NCI-H2196 treated with DMSO at 0.1 percent for 48 hours (cell line): Measurements from ENCODE around the gene ZC3H7A.

ENCODE experiments used
- DNase-seq: peaks from one replicate; lab custom pipeline; 2025; ENCODE audit not compliant: unreplicated experiment; lab: John Stamatoyannopoulos, UW

The ZC3H7A gene

GRCh38 chr16:11706180-11706742 is 90.8 kb downstream of the ZC3H7A start:
- DNase-seq = no peak

GRCh38 chr16:11705311-11706025 is 91.6 kb downstream of the ZC3H7A start:
- no peak for DNase-seq
